HL-60/S4 treated with phorbol 12-myristate 13-acetate at 8.2 ng/mL for 4 days and 3 days (cell line): ENCODE data around the gene CBARP.

Source experiments
- in situ Hi-C: fragments of 300-500 bp; cut with MboI; formaldehyde crosslinking; loops from 2 replicates; pipeline ENCODE4 v1.15.0; 2022; ENCODE audit warnings: low sequenced_read_pairs

CBARP gene

GRCh38 chr19:1228161-1228957, 9.4 kb downstream of the CBARP start:
- in situ Hi-C loops, result no loop called here

- in situ Hi-C loops, result no loop called here
These were observed 10.3 kb downstream of the CBARP start for GRCh38 chr19:1227304-1228054.

- in situ Hi-C loops, result no loop called here
These were observed 11.1 kb downstream of the CBARP start for GRCh38 chr19:1226522-1227303.

GRCh38 chr19:1226227-1226518, 11.6 kb downstream of the CBARP start:
- in situ Hi-C loops, result no loop called here

- in situ Hi-C loops, result no loop called here
These were observed 12.2 kb downstream of the CBARP start for GRCh38 chr19:1225440-1226226.

GRCh38 chr19:1224847-1225246, 13.0 kb downstream of the CBARP start:
- in situ Hi-C loops, result no loop called here

- in situ Hi-C loops, result no loop called here
These were observed 13.6 kb downstream of the CBARP start for GRCh38 chr19:1224047-1224825.

- in situ Hi-C loops, result no loop called here
These were observed 14.6 kb downstream of the CBARP start for GRCh38 chr19:1223018-1223855.

GRCh38 chr19:1222394-1222793, 15.4 kb downstream of the CBARP start:
- in situ Hi-C loops, result no loop called here

GRCh38 chr19:1221904-1222255, 15.9 kb downstream of the CBARP start:
- in situ Hi-C loops, result no loop called here

GRCh38 chr19:1220976-1221903, 16.6 kb downstream of the CBARP start:
- in situ Hi-C loops, result no loop called here

GRCh38 chr19:1220477-1220930, 17.3 kb downstream of the CBARP start:
- in situ Hi-C loops, result no loop called here

GRCh38 chr19:1219786-1220476, 17.9 kb downstream of the CBARP start:
- in situ Hi-C loops, result no loop called here

GRCh38 chr19:1218751-1219567, 18.8 kb downstream of the CBARP start:
- in situ Hi-C loops, result no loop called here

- in situ Hi-C loops, result no loop called here
These were observed 20.4 kb downstream of the CBARP start for GRCh38 chr19:1217366-1217765.

GRCh38 chr19:1216756-1217155, 21.0 kb downstream of the CBARP start:
- in situ Hi-C loops, result no loop called here
